ENCODE data around the gene APOB.

DNA sequence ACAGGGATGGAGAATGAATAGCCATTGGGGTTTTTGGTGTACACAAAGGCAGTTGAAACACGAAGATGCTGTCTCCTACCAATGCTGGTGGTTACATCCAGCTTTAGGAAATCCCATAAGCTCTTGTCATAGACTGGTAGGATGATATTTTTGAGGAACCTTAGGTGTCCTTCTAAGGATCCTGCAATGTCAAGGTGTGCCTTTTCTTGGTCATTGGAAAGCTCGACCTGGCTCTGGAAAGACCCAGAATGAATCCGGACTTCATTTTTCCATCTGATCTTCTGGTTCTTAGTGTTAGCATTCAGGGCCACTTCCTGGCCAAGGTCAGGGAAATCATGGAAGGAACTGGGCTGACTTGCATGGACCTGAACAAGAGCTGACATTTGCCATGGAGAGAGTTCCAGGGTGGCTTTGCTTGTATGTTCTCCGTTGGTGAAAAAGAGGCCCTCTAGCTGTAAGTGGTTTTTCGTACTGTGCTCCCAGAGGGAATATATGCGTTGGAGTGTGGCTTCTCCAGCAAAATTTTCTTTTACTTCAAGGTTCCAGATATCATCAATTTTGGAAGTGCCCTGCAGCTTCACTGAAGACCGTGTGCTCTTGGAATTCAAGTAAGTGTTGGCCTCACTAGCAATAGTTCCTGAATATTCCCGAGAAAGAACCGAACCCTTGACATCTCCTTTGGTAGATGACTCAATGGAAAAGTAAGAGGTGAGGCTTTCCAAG lies 38.0 kb downstream of the APOB start:
- TF ChIP-seq GATA3 (IDR thresholded peaks at IDR 0.05; ENCODE audit: low read depth, low read length) (no peak), GATA2 (IDR thresholded peaks at IDR 0.05; ENCODE audit: low read depth, low read length) (no peak)
